Cardiac fibroblast (primary cell): ENCODE data around the gene AREG.

Experiments
- DNase-seq, 2 donors: peaks; one replicate each; pipeline versions ENCODE4 v3.0.0 to v3.0.0-alpha.2; 2010; ENCODE audit warnings: low read depth in 2 of 2
- H3K4me3 ChIP-seq, 2 donors: replicated peaks in 1 of 2; 1 replicate in 1 of 2; 2 replicates in 1 of 2; pipeline ENCODE4 v1.5.1; 2011; ENCODE audit warnings: low read depth in 2 of 2, low read length in 2 of 2, mild to moderate bottlenecking in 2 of 2, moderate library complexity in 1 of 2
- CTCF ChIP-seq: IDR thresholded peaks from one replicate; pipeline ENCODE4 v1.5.1; 2011; ENCODE audit warnings: low read depth, mild to moderate bottlenecking, low read length, inconsistent platforms

AREG gene

GRCh38 chr4:74499986-74500781 lies 55.2 kb downstream of the AREG start:
- no peak for TF ChIP-seq CTCF
- DNase-seq = peak in 1 of 2 donors; percentile 77
- H3K4me3 ChIP-seq = no peak overlapping the region

- no peak for TF ChIP-seq CTCF
- H3K4me3 ChIP-seq = no peak overlapping the region
- peak; percentile 62 to 86 for DNase-seq
Measured at GRCh38 chr4:74501579-74501978, 56.6 kb downstream of the AREG start.

GRCh38 chr4:74503580-74503979 lies 58.6 kb downstream of the AREG start:
- DNase-seq = peak; percentile 51 to 90

GRCh38 chr4:74504212-74504611 lies 59.3 kb downstream of the AREG start:
- peak; percentile 69 to 87 for DNase-seq
- no peak overlapping the region for H3K4me3 ChIP-seq
- TF ChIP-seq CTCF = no peak

More at GRCh38 chr4:74503580-74503979, 58.6 kb downstream of the AREG start:
- no peak for TF ChIP-seq CTCF
- H3K4me3 ChIP-seq = no peak overlapping the region
